H1 (cell line): ENCODE data around the gene NHERF2. TPM values are rescaled to one million over a fixed set of nuclear protein-coding genes. Genes with fewer than 3 reads are reported as not detected.

Experiments
- CTCF ChIA-PET: fragments of 300-600 bp; sonication (Branson Sonifier 250); formaldehyde crosslinking; loops from one replicate; lab custom pipeline; 2021; ENCODE audit not compliant: partially characterized antibody; lab: Charles Lee
- POLR2A ChIA-PET: fragments of 300-600 bp; sonication (Branson Sonifier 250); formaldehyde crosslinking; loops from one replicate; lab custom pipeline; 2021; ENCODE audit warnings: inconsistent platforms; ENCODE audit not compliant: partially characterized antibody; lab: Charles Lee
- DNase-seq, 2 experiments: peaks; one replicate each; pipeline versions ENCODE4 v3.0.0 to v3.0.0-alpha.2; 2010 to 2022; ENCODE audit warnings: low spot score in 2 of 2, low read depth in 1 of 2, mixed read lengths in 1 of 2
- FAIRE-seq: peaks from 2 replicates; lab custom pipeline; 2011; peaks lifted over from hg19 to GRCh38; lab: Jason Lieb, UNC
- H2AFZ ChIP-seq: 2 replicates; pipeline ENCODE4 v1.8.1; 2012; ENCODE audit warnings: low read length, inconsistent platforms
- H2AK5ac ChIP-seq: 2 replicates; pipeline ENCODE4 v1.6.1; 2013; ENCODE audit warnings: low read depth, low read length
- H2BK120ac ChIP-seq: replicated peaks from 2 replicates; pipeline ENCODE3; 2013; ENCODE audit warnings: low read depth, low read length, inconsistent platforms
- H2BK12ac ChIP-seq: 2 replicates; pipeline ENCODE4 v1.6.1; 2013; ENCODE audit warnings: low read depth, low read length
- H2BK15ac ChIP-seq: 2 replicates; pipeline ENCODE4 v1.6.1; 2013; ENCODE audit warnings: low read length
- H2BK20ac ChIP-seq: 2 replicates; pipeline ENCODE4 v1.6.1; 2013; ENCODE audit warnings: low read length
- H2BK5ac ChIP-seq: 2 replicates; pipeline ENCODE4 v1.6.1; 2013; ENCODE audit warnings: low read depth, low read length
- H3K14ac ChIP-seq: 2 replicates; pipeline ENCODE4 v1.6.1; 2013; ENCODE audit warnings: inconsistent platforms; ENCODE audit not compliant: insufficient read length
- H3K18ac ChIP-seq: 2 replicates; pipeline ENCODE4 v1.6.1; 2013; ENCODE audit warnings: low read length; ENCODE audit errors: extremely low read depth
- H3K23ac ChIP-seq: 2 replicates; pipeline ENCODE4 v1.6.1; 2013; ENCODE audit warnings: inconsistent platforms; ENCODE audit not compliant: insufficient read length
- H3K23me2 ChIP-seq: 2 replicates; pipeline ENCODE4 v1.6.1; 2013; ENCODE audit warnings: low read depth, low read length
- H3K27ac ChIP-seq: 2 replicates; pipeline ENCODE4 v1.6.1; 2011; ENCODE audit warnings: low read depth, low read length, inconsistent platforms
- H3K27me3 ChIP-seq, 4 experiments: replicated peaks in 1 of 4; 1 replicate in 1 of 4; 2 replicates in 3 of 4; pipeline versions ENCODE4 v1.6.1 to v1.8.1; 2011 to 2013; ENCODE audit warnings: low read length in 3 of 4, mild to moderate bottlenecking in 3 of 4, inconsistent platforms in 2 of 4, mixed read lengths in 2 of 4, moderate library complexity in 1 of 4; ENCODE audit not compliant: control insufficient read depth in 3 of 4, insufficient read depth in 3 of 4; ENCODE audit errors: extremely low read depth in 1 of 4
- H3K36me3 ChIP-seq, 4 experiments: 2 replicates each; pipeline versions ENCODE4 v1.6.1 to v1.8.1; 2011 to 2013; ENCODE audit warnings: mild to moderate bottlenecking in 4 of 4, low read length in 3 of 4, moderate library complexity in 2 of 4, control low read depth in 1 of 4, inconsistent platforms in 1 of 4; ENCODE audit not compliant: insufficient read depth in 4 of 4, control insufficient read depth in 2 of 4
- H3K4ac ChIP-seq: replicated peaks from 2 replicates; pipeline ENCODE3; 2013; ENCODE audit warnings: low read length, low read depth, mixed read lengths, inconsistent platforms; ENCODE audit not compliant: insufficient read length
- H3K4me1 ChIP-seq, 4 experiments: replicated peaks in 1 of 4; 1 replicate in 1 of 4; 2 replicates in 3 of 4; pipeline versions ENCODE4 v1.6.1 to v1.8.1; 2011 to 2013; ENCODE audit warnings: low read length in 3 of 4, inconsistent platforms in 2 of 4, mixed read lengths in 1 of 4; ENCODE audit not compliant: insufficient read depth in 4 of 4, control insufficient read depth in 3 of 4
- H3K4me2 ChIP-seq, 2 experiments: 2 replicates each; pipeline versions ENCODE4 v1.6.1 to v1.8.1; 2011 to 2013; ENCODE audit warnings: low read depth in 2 of 2, low read length in 2 of 2, control low read depth in 1 of 2, inconsistent platforms in 1 of 2, mild to moderate bottlenecking in 1 of 2; ENCODE audit not compliant: insufficient read depth in 1 of 2
- H3K4me3 ChIP-seq, 4 experiments: fragments of 200-600, 300-600 bp in 1 of 4; sonication (generic), shearing (Covaris generic), sonication (Bioruptor Twin) in 1 of 4; 2 replicates each; pipeline versions ENCODE4 v1.5.1 to v1.8.1; 2011 to 2016; ENCODE audit warnings: low read length in 4 of 4, low read depth in 3 of 4, control low read depth in 2 of 4, inconsistent platforms in 2 of 4, mild to moderate bottlenecking in 2 of 4, mixed read lengths in 1 of 4, moderate library complexity in 1 of 4; ENCODE audit not compliant: insufficient read depth in 2 of 4; ENCODE audit errors: extremely low read depth in 1 of 4
- H3K56ac ChIP-seq: replicated peaks from 2 replicates; pipeline ENCODE3; 2013; ENCODE audit warnings: low read depth, mild to moderate bottlenecking, mixed read lengths, low read length, inconsistent platforms; ENCODE audit not compliant: insufficient read length
- H3K79me1 ChIP-seq: 2 replicates; pipeline ENCODE4 v1.6.1; 2013; ENCODE audit warnings: low read depth, low read length, control low read depth
- H3K79me2 ChIP-seq, 2 experiments: 2 replicates each; pipeline versions ENCODE4 v1.6.1 to v1.8.1; 2012 to 2013; ENCODE audit warnings: low read length in 2 of 2, mild to moderate bottlenecking in 2 of 2, inconsistent platforms in 1 of 2; ENCODE audit not compliant: insufficient read depth in 2 of 2, control insufficient read depth in 1 of 2
- H3K9ac ChIP-seq, 4 experiments: replicated peaks in 1 of 4; 1 replicate in 1 of 4; 2 replicates in 3 of 4; pipeline versions ENCODE4 v1.6.1 to v1.8.1; 2011 to 2013; ENCODE audit warnings: low read depth in 3 of 4, low read length in 3 of 4, control low read depth in 2 of 4, mild to moderate bottlenecking in 2 of 4, moderate library complexity in 2 of 4, inconsistent platforms in 1 of 4; ENCODE audit errors: extremely low read depth in 1 of 4
- H3K9me3 ChIP-seq, 2 experiments: 2 replicates each; pipeline versions ENCODE4 v1.6.1 to v1.8.1; 2012 to 2013; ENCODE audit warnings: mild to moderate bottlenecking in 2 of 2, moderate library complexity in 2 of 2, control low read depth in 1 of 2, inconsistent platforms in 1 of 2, low read depth in 1 of 2, low read length in 1 of 2, mixed read lengths in 1 of 2; ENCODE audit not compliant: insufficient read depth in 2 of 2
- H4K20me1 ChIP-seq, 2 experiments: replicated peaks in 1 of 2; 2 replicates each; pipeline versions ENCODE3 to v1.8.1; 2011 to 2013; ENCODE audit warnings: inconsistent platforms in 2 of 2, low read length in 2 of 2, mild to moderate bottlenecking in 1 of 2; ENCODE audit not compliant: insufficient read depth in 2 of 2, control insufficient read depth in 1 of 2
- H4K5ac ChIP-seq: 2 replicates; pipeline ENCODE4 v1.6.1; 2013; ENCODE audit warnings: low read length, low read depth, mixed read lengths, inconsistent platforms; ENCODE audit not compliant: insufficient read length
- H4K8ac ChIP-seq: 2 replicates; pipeline ENCODE4 v1.8.0; 2013; ENCODE audit warnings: mild to moderate bottlenecking, moderate library complexity, low read length, inconsistent platforms; ENCODE audit not compliant: insufficient read depth; ENCODE audit errors: extremely low read depth
- H4K91ac ChIP-seq: replicated peaks from 2 replicates; pipeline ENCODE3; 2013; ENCODE audit warnings: low read length, mixed read lengths, inconsistent platforms; ENCODE audit not compliant: insufficient read length
- JUN ChIP-seq: IDR thresholded peaks from 2 replicates; pipeline ENCODE4 v1.6.1; 2011; ENCODE audit warnings: low read depth, mild to moderate bottlenecking, improper control_type of control experiment, low read length
- TAF7 ChIP-seq: optimal IDR thresholded peaks from 2 replicates; pipeline ENCODE3; 2011; ENCODE audit warnings: low read depth, mild to moderate bottlenecking, inconsistent platforms, low read length, moderate library complexity, borderline replicate concordance
- WGBS, 2 experiments: shearing (Covaris generic) in 1 of 2; methylation state at CpG; one replicate each; pipeline versions ENCODE4 v1.1.6 to v1.1.7; 2013 to 2015; ENCODE audit warnings: low lambda C conversion rate in 2 of 2, mixed read lengths in 2 of 2, inconsistent platforms in 1 of 2, low coverage in 1 of 2, missing lambda C conversion rate in 1 of 2; ENCODE audit not compliant: insufficient replicate concordance in 2 of 2, insufficient coverage in 1 of 2, insufficient read length in 1 of 2; ENCODE audit errors: extremely low coverage in 1 of 2, missing lambda C conversion rate in 1 of 2; 5-methylcytosine and 5-hydroxymethylcytosine counted together
- polyA plus RNA-seq, 7 experiments: library from polyadenylated mRNA; depleted of rRNA in 3 of 7; stranded (reverse) in 5 of 7; unstranded in 2 of 7; fragments of >200 nt in 5 of 7; fragments of 200-250 nt in 2 of 7; gene quantifications; 1 replicate in 5 of 7; 2 replicates in 1 of 7; 4 replicates in 1 of 7; pipeline versions ENCODE4 v1.2.1 to v1.2.3, GENCODE V29; 2011 to 2013; ENCODE audit warnings: missing spikeins in 2 of 7, mixed read lengths in 2 of 7
- total RNA-seq: library from RNA; stranded (reverse); fragmentation: NEBNext Ultra II Directional; extraction: Animal tissue kit (Norgen Biotek cat#: 25700); gene quantifications from 2 replicates; pipeline ENCODE4 v1.2.1, GENCODE V29; 2021

Gene NHERF2
- total and polyA plus RNA-seq, 2 of the 8 experiments (the other 6 are each of a cell fraction or from before 2014, with no cell fraction given): 13.9 to 19.3 TPM

DNA sequence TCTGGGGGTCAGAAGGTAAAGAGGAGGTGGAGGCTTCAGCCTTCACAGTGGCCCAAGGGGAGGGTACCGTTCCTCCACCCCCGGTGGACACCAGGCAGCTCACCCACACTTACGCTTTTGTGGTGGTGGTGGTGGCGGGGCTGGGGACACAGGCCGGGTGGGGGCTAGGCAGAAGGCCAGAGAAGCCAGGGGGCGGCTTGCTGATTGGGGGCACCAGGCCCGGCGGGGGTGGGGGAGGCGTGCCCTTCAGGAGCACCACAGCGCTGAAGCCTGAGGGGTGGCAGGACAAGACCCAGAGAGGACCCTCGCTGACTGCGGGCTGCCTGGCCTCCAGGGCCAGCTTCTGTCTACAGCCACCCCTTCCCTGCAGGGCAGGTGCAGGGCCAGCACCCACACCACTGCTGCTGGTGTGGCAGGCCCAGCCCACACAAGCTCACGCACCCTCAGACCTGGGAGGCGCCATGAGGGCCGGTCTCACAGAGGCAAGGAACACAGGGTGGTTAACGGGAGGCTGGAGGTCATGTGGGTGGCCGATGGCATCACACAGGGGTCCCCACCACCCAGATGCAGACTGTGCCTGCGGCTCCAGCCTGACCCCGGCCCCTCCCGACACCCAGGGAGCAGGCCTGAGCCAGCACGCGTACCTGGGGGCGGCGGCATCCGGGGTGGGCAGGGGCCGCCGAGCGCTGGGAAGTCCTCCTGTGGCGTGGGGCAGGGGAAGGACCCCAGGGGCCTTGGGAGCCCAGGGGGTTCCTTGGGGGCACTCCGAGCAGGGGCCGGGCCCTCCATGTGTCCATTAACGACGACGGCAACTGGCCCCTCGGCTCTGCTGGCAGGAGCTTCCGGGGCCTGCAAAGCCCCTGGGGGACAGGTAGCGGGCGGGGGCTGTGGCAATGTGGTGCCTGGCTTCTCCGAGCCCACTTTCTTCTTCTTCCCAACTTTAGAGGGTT lies 27.6 kb upstream of the NHERF2 start:
- Histone ChIP-seq H3K4me1 (peaks cover 0 to 4% (median 1%) of the 10 kb centered on the region in 4 experiments; a peak in 5 of 7 replicates), H3K79me2 (peaks cover 0 to 8% of the 10 kb centered on the region in 2 experiments; a peak in 1 of 4 replicates), H2BK5ac (no peak overlapping the region; the same call in 1 of the 2 replicates), H3K23me2 (no peaks in the 10 kb centered on the region), H3K27me3 (no peaks in the 10 kb centered on the region), H4K20me1 (peaks cover 12 to 32% of the 10 kb centered on the region in 2 experiments), H3K14ac (no peak overlapping the region), H2BK15ac (no peak overlapping the region), H3K56ac (no peak overlapping the region), H3K18ac (no peak overlapping the region), H2AK5ac (no peak overlapping the region), H4K91ac (no peak overlapping the region), H3K79me1 (no peaks in the 10 kb centered on the region), H3K4me2 (no peak overlapping the region), H4K8ac (no peak overlapping the region), H3K23ac (no peak overlapping the region), H3K4ac (no peak overlapping the region), H2BK20ac (no peak overlapping the region), H3K36me3 (peaks cover 24 to 52% (median 42%) of the 10 kb centered on the region in 4 experiments), H3K27ac (no peak overlapping the region), H3K9ac (no peak overlapping the region), H2AFZ (no peak overlapping the region), H4K5ac (no peak overlapping the region), H3K9me3 (no peaks in the 10 kb centered on the region), H2BK120ac (no peak overlapping the region), H3K4me3 (no peak overlapping the region), H2BK12ac (no peak overlapping the region)
- no peak for DNase-seq
- FAIRE-seq: no peak
- POLR2A ChIA-PET: interaction anchor here (2.1 to 28.2 kb wide), 4 partner anchors 20 to 156 kb away, joined by 5 to 736 read pairs (median 8); partner anchors contain the start of genes NDUFB10, RNF151, RPS2 and TBL3
- CTCF ChIA-PET: interaction anchor here (1.1 to 2.8 kb wide), 3 partner anchors 14 to 141 kb away, joined by 3 to 8 read pairs (median 6); no protein-coding TSS in a partner anchor
- TF ChIP-seq TAF7 (no peak), JUN (no peak)
- 94% methylated on average over 22 of the region's 39 CpGs; no CpG with 5 or more reads in 1 of the 2 experiments for WGBS, 2 experiments
